Measurements from ENCODE around the gene TM2D3.

The TM2D3 gene, protein sequence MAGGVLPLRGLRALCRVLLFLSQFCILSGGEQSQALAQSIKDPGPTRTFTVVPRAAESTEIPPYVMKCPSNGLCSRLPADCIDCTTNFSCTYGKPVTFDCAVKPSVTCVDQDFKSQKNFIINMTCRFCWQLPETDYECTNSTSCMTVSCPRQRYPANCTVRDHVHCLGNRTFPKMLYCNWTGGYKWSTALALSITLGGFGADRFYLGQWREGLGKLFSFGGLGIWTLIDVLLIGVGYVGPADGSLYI

GRCh38 chr15:101652098-101652785 is at the start of gene TM2D3:
TM2D3 (minus strand) TSS chr15:101652381; CDS start chr15:101652361, 20 bp downstream.
- DNase-seq: peak; percentile 91

DNA sequence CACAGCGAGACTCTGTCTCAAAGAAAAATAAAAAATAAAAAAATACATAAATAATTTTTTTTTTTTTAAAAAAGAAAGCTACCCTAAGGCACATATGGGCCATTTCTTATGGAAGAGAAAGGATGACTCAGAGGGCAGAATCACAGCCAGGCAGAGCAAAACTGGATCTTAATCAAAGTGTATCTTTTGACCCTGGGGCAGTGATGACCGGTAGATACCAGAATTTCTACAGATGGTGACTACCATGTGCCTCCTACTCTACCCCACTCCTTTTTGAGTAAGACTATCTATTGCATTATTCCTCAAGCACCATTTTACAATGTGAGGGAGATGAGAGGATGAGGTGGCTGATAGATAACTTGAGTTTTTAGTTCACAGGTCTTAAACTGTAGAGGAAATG is 46.1 kb upstream of the TM2D3 start:
- no peak for DNase-seq

- DNase-seq: no peak
Measured at GRCh38 chr15:101697488-101697887, 45.3 kb upstream of the TM2D3 start.

DNA sequence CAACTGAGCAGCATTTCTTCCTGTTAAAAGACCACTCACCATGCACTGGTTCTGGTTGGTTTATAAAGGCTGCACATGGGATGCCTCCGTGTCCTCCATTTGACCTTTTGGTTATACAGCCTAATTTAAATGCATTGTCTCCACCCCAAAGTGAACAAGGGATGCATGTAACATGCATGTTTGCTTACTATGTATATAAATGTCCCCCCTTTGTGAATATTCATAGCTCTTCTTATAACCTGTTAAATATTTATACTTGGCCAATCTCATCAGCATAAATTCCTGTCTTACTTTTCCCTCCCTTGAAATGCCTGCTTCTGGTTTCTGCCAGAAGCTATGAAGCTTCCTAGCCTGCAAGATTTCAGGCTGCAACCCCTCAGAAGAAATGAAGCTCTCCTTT is 44.6 kb upstream of the TM2D3 start:
- no peak for DNase-seq

DNA sequence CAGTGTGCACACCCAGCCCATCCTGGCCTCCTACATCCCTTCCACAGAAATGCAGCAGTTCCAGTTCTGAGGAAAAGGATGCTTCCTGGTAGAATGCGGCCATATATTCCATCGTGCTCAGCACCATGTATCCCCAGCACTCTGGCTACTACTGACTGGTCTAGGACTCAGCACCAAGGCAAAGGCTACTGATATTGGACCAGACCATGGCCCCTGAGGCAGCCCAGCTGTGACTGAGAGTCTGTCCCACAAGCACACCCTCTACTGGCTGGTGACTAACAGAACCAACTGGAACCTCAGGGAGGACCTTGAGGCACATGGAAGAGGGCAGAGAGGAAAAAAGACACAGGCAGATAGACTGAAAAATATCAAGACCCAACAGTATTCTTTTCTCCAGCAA is 42.1 kb upstream of the TM2D3 start:
- no peak for DNase-seq

DNA sequence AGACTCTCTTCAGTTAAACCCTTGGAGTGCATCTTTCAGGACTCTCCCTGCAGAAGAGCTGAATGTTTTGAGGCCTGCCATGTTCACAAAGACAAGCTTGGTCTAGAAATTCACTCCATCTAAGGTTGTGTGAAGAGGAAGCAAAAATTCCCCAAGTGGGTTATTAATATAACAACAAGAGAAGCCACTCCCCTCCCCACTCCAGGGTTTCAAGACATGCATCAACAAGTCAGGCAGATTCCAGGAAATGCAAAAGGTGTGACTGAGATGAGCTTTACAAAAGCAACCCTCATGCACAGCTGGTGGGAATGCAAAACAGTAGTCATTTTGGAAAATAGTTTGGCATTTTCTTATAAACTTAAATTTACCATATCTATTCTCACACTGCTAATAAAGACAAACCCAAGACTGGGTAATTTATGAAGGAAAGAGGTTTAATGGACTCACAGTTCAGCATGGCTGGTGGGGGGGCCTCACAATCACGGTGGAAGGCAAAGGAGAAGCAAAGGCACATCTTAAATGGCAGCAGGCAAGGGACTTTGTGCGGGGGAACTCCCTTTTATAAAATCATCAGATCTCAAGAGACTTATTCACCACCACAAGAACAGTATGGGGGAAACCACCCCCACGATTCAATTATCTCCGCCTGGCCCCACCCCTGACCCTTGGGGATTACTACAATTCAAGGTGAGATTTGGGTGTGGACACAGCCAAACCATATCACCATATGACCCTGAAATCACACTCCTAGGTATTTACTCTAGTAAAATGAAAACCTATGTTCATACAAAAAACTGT is 40.8 kb upstream of the TM2D3 start:
- no peak for DNase-seq

DNA sequence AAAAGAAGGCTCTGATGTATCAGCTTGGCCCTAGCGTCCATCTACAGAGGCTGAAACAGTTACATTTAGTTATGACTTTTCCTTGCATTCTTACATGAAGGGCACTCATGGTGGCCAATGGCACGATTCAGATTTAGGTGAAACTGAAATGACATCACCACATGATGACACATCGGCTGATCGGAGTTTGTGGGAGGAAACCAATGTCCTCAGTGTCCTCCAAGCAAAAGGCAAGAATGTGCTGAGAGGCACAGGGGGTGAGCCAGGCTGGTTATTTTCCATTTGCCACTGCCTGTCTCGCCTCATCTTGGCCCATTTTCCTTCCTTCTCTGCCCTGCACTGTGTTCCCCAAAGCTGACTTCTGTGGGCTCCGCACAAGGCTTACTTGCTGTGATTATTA is 37.7 kb upstream of the TM2D3 start:
- no peak for DNase-seq

DNA sequence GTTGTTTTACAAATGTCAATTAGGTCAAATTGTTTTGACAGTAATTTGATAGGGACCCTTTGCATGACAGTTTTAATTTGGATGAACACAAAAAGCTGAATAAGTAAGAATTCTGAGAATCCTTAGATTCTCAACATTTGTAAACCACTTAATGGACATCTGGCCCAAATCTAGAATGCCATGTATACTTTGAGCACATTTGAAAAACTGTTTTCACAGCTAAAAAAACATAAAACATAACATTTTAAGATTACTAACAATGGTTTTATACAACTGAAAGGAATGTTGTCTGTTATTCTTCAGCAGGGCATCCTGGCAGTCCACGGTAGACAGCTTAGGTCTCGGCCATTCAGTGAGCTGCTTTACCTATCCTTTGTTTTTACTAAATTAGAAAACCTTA is 34.5 kb upstream of the TM2D3 start:
- DNase-seq: no peak

DNA sequence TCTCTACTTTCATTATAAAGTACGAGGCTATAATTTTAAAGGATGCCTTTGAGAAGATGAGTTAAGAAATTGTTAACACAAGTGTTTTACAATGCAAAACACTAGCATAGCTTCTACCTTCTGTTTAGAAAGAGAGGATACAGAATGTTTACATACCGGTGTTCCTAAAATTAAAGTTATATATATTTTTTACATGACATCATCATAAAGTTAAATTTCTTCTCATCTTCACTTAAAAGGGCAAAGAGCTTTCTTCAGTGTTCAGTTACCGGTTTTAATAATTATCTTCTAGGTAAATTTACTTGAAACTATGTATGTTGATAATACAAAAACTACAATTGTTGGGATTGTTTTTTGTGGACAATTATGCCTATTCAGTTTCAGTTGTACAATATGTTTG is 32.7 kb upstream of the TM2D3 start:
- no peak for DNase-seq

- DNase-seq: no peak
Measured at GRCh38 chr15:101684384-101684783, 32.2 kb upstream of the TM2D3 start.

- no peak for DNase-seq
Measured at GRCh38 chr15:101679806-101680205, 27.6 kb upstream of the TM2D3 start.

- no peak for DNase-seq
Measured at GRCh38 chr15:101676921-101677329, 24.7 kb upstream of the TM2D3 start.

GRCh38 chr15:101675796-101676582 is 23.8 kb upstream of the TM2D3 start:
- DNase-seq: no peak

DNA sequence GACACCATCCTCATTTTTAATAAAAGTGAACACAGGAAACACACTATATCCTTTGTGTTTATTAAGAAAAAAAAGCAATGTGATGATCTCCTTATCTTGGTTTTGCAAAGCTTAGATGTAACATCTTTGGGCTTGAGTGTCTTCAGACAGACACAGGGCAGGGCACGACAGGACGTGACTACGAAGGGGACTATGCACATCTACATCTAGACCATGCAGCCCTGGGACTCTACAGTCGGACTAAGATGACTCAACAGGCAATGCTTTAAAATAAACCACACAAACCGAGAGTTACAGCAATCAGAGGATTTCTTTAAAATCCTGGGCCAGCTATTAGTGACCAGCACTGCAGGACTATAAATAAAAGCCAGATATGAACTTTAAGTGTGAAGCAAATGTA is 22.8 kb upstream of the TM2D3 start:
- no peak for DNase-seq

GRCh38 chr15:101672298-101672697 is 20.1 kb upstream of the TM2D3 start:
- DNase-seq: no peak

- no peak for DNase-seq
Measured at GRCh38 chr15:101669744-101670143, 17.6 kb upstream of the TM2D3 start.

DNA sequence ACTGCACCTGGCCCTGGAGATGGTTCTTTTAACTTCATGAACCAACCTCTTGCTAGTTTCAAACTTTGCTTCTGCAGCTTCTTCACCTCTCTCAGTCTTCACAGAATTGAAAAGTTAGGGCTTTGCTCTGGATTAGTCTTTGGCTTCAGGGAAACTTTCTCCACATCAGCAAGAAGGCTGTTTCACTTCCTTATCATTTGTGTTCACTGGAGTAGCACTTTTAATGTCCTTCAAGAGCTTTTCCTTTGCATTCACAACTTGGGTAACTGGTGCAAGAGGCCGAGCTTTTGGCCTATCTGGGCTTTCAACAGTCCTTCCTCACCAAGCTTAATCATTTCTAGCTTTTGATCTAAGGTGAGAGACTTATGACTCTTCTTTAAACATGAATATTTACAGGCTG is 15.7 kb upstream of the TM2D3 start:
- no peak for DNase-seq

- DNase-seq: no peak
Measured at GRCh38 chr15:101664303-101664913, 12.2 kb upstream of the TM2D3 start.

- DNase-seq: no peak
Measured at GRCh38 chr15:101662203-101662602, 10.0 kb upstream of the TM2D3 start.

DNA sequence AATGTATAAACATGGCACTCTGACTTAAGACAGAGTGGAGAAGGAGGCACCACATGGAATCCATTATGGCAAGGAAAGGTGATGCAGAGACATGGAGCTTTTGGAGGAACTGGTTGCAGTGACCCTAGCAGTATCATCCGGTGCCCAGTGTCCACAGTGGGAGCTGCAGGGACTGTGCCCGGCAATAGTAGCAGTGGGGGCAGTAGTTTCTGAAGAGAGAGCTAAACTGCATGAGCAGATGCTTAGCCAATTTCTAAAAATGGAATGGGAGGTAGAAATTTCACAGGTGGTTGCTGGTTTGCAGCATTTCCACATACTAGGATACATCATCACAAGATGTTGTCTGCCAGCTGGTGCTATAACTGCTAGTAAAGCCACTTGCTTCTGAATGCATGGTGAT is 7.8 kb upstream of the TM2D3 start:
- no peak for DNase-seq

GRCh38 chr15:101657968-101658784 is 6.0 kb upstream of the TM2D3 start:
- peak; percentile 90 for DNase-seq

DNA sequence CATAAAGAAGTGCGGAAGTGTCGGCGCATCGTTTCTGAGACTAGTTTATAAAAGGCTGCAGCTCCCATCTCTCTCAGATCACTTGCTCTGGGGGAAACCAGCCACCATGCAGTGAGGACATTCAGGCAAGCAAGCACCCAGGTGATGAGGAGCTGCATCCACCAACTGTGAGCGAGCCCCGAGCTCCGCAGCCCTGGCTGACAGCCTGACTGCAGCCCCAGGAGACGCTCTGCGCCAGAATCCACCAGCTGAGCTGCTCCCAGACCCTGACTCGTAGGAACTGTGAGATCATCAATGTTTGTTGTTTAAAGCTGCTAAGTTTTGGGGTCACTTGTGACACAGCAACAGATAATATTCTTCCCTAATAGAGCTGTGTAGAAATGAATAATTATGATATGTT is 5.0 kb upstream of the TM2D3 start:
- no peak for DNase-seq
